IPS DF 6.9 (cell line): ENCODE data around the gene RD3L.

Experiments used
- DNase-seq: peaks from one replicate; pipeline ENCODE4 v3.0.0-alpha.2; 2013; ENCODE audit warnings: low read depth, low spot score
- H3K27ac ChIP-seq: one replicate; pipeline ENCODE4 v1.5.1; 2013; ENCODE audit warnings: low read length, control low read depth
- H3K27me3 ChIP-seq: 2 replicates; pipeline ENCODE4 v1.6.1; 2013; ENCODE audit warnings: mild to moderate bottlenecking, low read length; ENCODE audit not compliant: control insufficient read depth, insufficient read depth
- H3K36me3 ChIP-seq: 2 replicates; pipeline ENCODE4 v1.6.1; 2013; ENCODE audit warnings: low read length; ENCODE audit not compliant: control insufficient read depth, insufficient read depth
- H3K4me1 ChIP-seq: 2 replicates; pipeline ENCODE4 v1.6.1; 2013; ENCODE audit warnings: low read length; ENCODE audit not compliant: control insufficient read depth, insufficient read depth
- H3K4me3 ChIP-seq: 2 replicates; pipeline ENCODE4 v1.5.1; 2013; ENCODE audit warnings: mild to moderate bottlenecking, low read length
- H3K9me3 ChIP-seq: 2 replicates; pipeline ENCODE4 v1.6.1; 2013; ENCODE audit warnings: low read length, inconsistent platforms; ENCODE audit not compliant: control insufficient read depth, insufficient read depth
- WGBS: extraction: QIAGEN DNeasy Blood & Tissue Kit; methylation state at CpG from one replicate; pipeline ENCODE4 v1.1.7; 2013; ENCODE audit warnings: mixed read lengths, missing lambda C conversion rate; ENCODE audit not compliant: insufficient read length, insufficient coverage; 5-methylcytosine and 5-hydroxymethylcytosine counted together

RD3L gene

GRCh38 chr14:103894723-103895059, 47.6 kb downstream of the RD3L start:
- no peaks in the 10 kb centered on the region for H3K27me3 ChIP-seq
- H3K9me3 ChIP-seq = no peaks in the 10 kb centered on the region

GRCh38 chr14:103894034-103894722, 48.2 kb downstream of the RD3L start:
- WGBS = no CpG with 5 or more reads among the region's 26 CpGs
- no peaks in the 10 kb centered on the region for H3K27me3 ChIP-seq
- DNase-seq = no peak
- no peak overlapping the region for H3K4me3 ChIP-seq
- H3K9me3 ChIP-seq = no peaks in the 10 kb centered on the region
- no peaks in the 10 kb centered on the region for H3K4me1 ChIP-seq
- H3K36me3 ChIP-seq = no peaks in the 10 kb centered on the region; the same call in 1 of the 2 replicates
- H3K27ac ChIP-seq = no peak overlapping the region

More at GRCh38 chr14:103894723-103895059, 47.6 kb downstream of the RD3L start:
- Histone ChIP-seq H3K4me1 (no peaks in the 10 kb centered on the region), H3K36me3 (no peaks in the 10 kb centered on the region), H3K27ac (no peak overlapping the region), H3K4me3 (no peak overlapping the region)
- DNase-seq = no peak
- no CpG with 5 or more reads among the region's 7 CpGs for WGBS

- Histone ChIP-seq H3K27ac (no peak overlapping the region), H3K27me3 (no peaks in the 10 kb centered on the region), H3K4me3 (no peak overlapping the region), H3K9me3 (no peaks in the 10 kb centered on the region), H3K4me1 (no peaks in the 10 kb centered on the region), H3K36me3 (no peaks in the 10 kb centered on the region; the same call in 1 of the 2 replicates)
- WGBS = no CpG with 5 or more reads among the region's 8 CpGs
- DNase-seq = no peak
Observed at GRCh38 chr14:103892247-103892646, 50.1 kb downstream of the RD3L start.

GRCh38 chr14:103891667-103892215, 50.6 kb downstream of the RD3L start:
- no peaks in the 10 kb centered on the region for H3K27me3 ChIP-seq
- H3K27ac ChIP-seq = no peak overlapping the region
- WGBS = no CpG with 5 or more reads among the region's 15 CpGs

GRCh38 chr14:103890821-103891666, 51.3 kb downstream of the RD3L start:
- Histone ChIP-seq H3K4me1 (no peaks in the 10 kb centered on the region), H3K9me3 (no peaks in the 10 kb centered on the region), H3K27ac (no peak overlapping the region), H3K36me3 (no peaks in the 10 kb centered on the region; the same call in 1 of the 2 replicates), H3K4me3 (no peak overlapping the region), H3K27me3 (no peaks in the 10 kb centered on the region)
- no peak for DNase-seq
- no CpG with 5 or more reads among the region's 18 CpGs for WGBS

More at GRCh38 chr14:103891667-103892215, 50.6 kb downstream of the RD3L start:
- Histone ChIP-seq H3K4me3 (no peak overlapping the region), H3K9me3 (no peaks in the 10 kb centered on the region), H3K36me3 (no peaks in the 10 kb centered on the region; the same call in 1 of the 2 replicates), H3K4me1 (no peaks in the 10 kb centered on the region)
- DNase-seq = no peak
